ENCODE measurements around the gene RAB11FIP5. TPM values are rescaled to one million over a fixed set of nuclear protein-coding genes. Genes with fewer than 3 reads are reported as not detected.

Gene RAB11FIP5
- total and polyA plus RNA-seq, 4 experiments from 2014 or later = 6.4 to 12.8 (median 11.2) TPM

- Histone ChIP-seq H3K9me3 (ENCODE audit: control insufficient read depth in 1 of 2, low read length in 2 of 2) (no peaks in the 10 kb centered on the region), H3K4me3 (ENCODE audit: low read length in 2 of 2) (no peak overlapping the region), H3K27me3 (ENCODE audit: insufficient read depth, low read length) (no peaks in the 10 kb centered on the region), H3K4me1 (ENCODE audit: insufficient read depth, low read length) (no peaks in the 10 kb centered on the region), H3K36me3 (ENCODE audit: insufficient read depth, low read length) (no peaks in the 10 kb centered on the region), H3K27ac (ENCODE audit: low read depth, low read length) (no peak overlapping the region)
- H3K4me3 Mint-ChIP-seq = no peak overlapping the region
- no peaks in the 10 kb centered on the region for H3K27me3 Mint-ChIP-seq
- no peaks in the 10 kb centered on the region for H3K4me1 Mint-ChIP-seq
- POLR2A ChIA-PET (ENCODE audit: partially characterized antibody) = no interaction called here
- intact Hi-C loops (cut with micrococcal nuclease) = no loop called here
- DNase-seq = no peak
- peaks cover 0 to 16% (median 8%) of the 10 kb centered on the region in 8 donors for H3K9me3 Mint-ChIP-seq
- CTCF ChIA-PET (ENCODE audit: partially characterized antibody) = no interaction called here
- peak overlapping the region in 1 of 7 donors; percentile 17 for H3K27ac Mint-ChIP-seq
- peaks cover 17 to 32% of the 10 kb centered on the region in 2 donors for H3K36me3 Mint-ChIP-seq
These were observed 59.2 kb downstream of the RAB11FIP5 start for GRCh38 chr2:73053316-73054114.

GRCh38 chr2:73050121-73050545, 62.6 kb downstream of the RAB11FIP5 start:
- H3K27me3 Mint-ChIP-seq = no peaks in the 10 kb centered on the region
- Histone ChIP-seq H3K36me3 (ENCODE audit: insufficient read depth, low read length) (no peaks in the 10 kb centered on the region), H3K27me3 (ENCODE audit: insufficient read depth, low read length) (no peaks in the 10 kb centered on the region), H3K27ac (ENCODE audit: low read depth, low read length) (no peak overlapping the region), H3K4me3 (ENCODE audit: low read length in 2 of 2) (no peak overlapping the region), H3K9me3 (ENCODE audit: control insufficient read depth in 1 of 2, low read length in 2 of 2) (no peaks in the 10 kb centered on the region), H3K4me1 (ENCODE audit: insufficient read depth, low read length) (no peaks in the 10 kb centered on the region)
- DNase-seq = no peak
- no peaks in the 10 kb centered on the region for H3K4me1 Mint-ChIP-seq
- H3K4me3 Mint-ChIP-seq = no peak overlapping the region
- POLR2A ChIA-PET (ENCODE audit: partially characterized antibody) = no interaction called here
- H3K36me3 Mint-ChIP-seq = peaks cover 3 to 11% of the 10 kb centered on the region in 2 donors
- H3K9me3 Mint-ChIP-seq = peaks cover 0 to 5% (median 0%) of the 10 kb centered on the region in 8 donors
- CTCF ChIA-PET (ENCODE audit: partially characterized antibody) = no interaction called here
- H3K27ac Mint-ChIP-seq = no peak overlapping the region
- intact Hi-C loops (cut with micrococcal nuclease) = no loop called here

- Histone ChIP-seq H3K27ac (ENCODE audit: low read depth, low read length) (no peak overlapping the region), H3K9me3 (ENCODE audit: control insufficient read depth in 1 of 2, low read length in 2 of 2) (no peaks in the 10 kb centered on the region), H3K36me3 (ENCODE audit: insufficient read depth, low read length) (no peaks in the 10 kb centered on the region), H3K27me3 (ENCODE audit: insufficient read depth, low read length) (no peaks in the 10 kb centered on the region), H3K4me1 (ENCODE audit: insufficient read depth, low read length) (no peaks in the 10 kb centered on the region), H3K4me3 (ENCODE audit: low read length in 2 of 2) (no peak overlapping the region)
- no peak for DNase-seq
- intact Hi-C loops (cut with micrococcal nuclease) = no loop called here
- ChIA-PET CTCF (ENCODE audit: partially characterized antibody) (no interaction called here), POLR2A (ENCODE audit: partially characterized antibody) (no interaction called here)
- H3K9me3 Mint-ChIP-seq = no peaks in the 10 kb centered on the region
- no peaks in the 10 kb centered on the region for H3K36me3 Mint-ChIP-seq
- no peaks in the 10 kb centered on the region for H3K4me1 Mint-ChIP-seq
- no peak overlapping the region for H3K27ac Mint-ChIP-seq
- H3K4me3 Mint-ChIP-seq = no peak overlapping the region
- H3K27me3 Mint-ChIP-seq = no peaks in the 10 kb centered on the region
These were observed 68.6 kb downstream of the RAB11FIP5 start for GRCh38 chr2:73043929-73044832.

- POLR2A ChIA-PET (ENCODE audit: partially characterized antibody) = no interaction called here
- Histone ChIP-seq H3K4me3 (ENCODE audit: low read length in 2 of 2) (no peak overlapping the region), H3K36me3 (ENCODE audit: insufficient read depth, low read length) (no peaks in the 10 kb centered on the region), H3K4me1 (ENCODE audit: insufficient read depth, low read length) (no peaks in the 10 kb centered on the region), H3K27ac (ENCODE audit: low read depth, low read length) (no peak overlapping the region), H3K9me3 (ENCODE audit: control insufficient read depth in 1 of 2, low read length in 2 of 2) (no peaks in the 10 kb centered on the region), H3K27me3 (ENCODE audit: insufficient read depth, low read length) (no peaks in the 10 kb centered on the region)
- Mint-ChIP-seq H3K4me3 (no peak overlapping the region), H3K27me3 (no peaks in the 10 kb centered on the region), H3K9me3 (no peaks in the 10 kb centered on the region), H3K36me3 (no peaks in the 10 kb centered on the region), H3K4me1 (no peaks in the 10 kb centered on the region), H3K27ac (no peak overlapping the region)
- intact Hi-C loops (cut with micrococcal nuclease) = no loop called here
- DNase-seq = no peak
- CTCF ChIA-PET (ENCODE audit: partially characterized antibody) = no interaction called here
These were observed 69.5 kb downstream of the RAB11FIP5 start for GRCh38 chr2:73043276-73043675.

GRCh38 chr2:73037947-73038585, 74.7 kb downstream of the RAB11FIP5 start:
- ChIA-PET CTCF (ENCODE audit: partially characterized antibody) (interaction anchor here (1.3 kb wide), 1 partner anchor 41 kb away, joined by 3 read pairs; no protein-coding TSS in a partner anchor), POLR2A (ENCODE audit: partially characterized antibody) (no interaction called here)
- Mint-ChIP-seq H3K27ac (no peak overlapping the region), H3K4me1 (no peaks in the 10 kb centered on the region), H3K9me3 (no peaks in the 10 kb centered on the region), H3K4me3 (no peak overlapping the region), H3K36me3 (no peaks in the 10 kb centered on the region), H3K27me3 (no peaks in the 10 kb centered on the region)
- Histone ChIP-seq H3K4me1 (ENCODE audit: insufficient read depth, low read length) (no peaks in the 10 kb centered on the region), H3K27ac (ENCODE audit: low read depth, low read length) (no peak overlapping the region), H3K27me3 (ENCODE audit: insufficient read depth, low read length) (no peaks in the 10 kb centered on the region), H3K4me3 (ENCODE audit: low read length in 2 of 2) (no peak overlapping the region), H3K9me3 (ENCODE audit: control insufficient read depth in 1 of 2, low read length in 2 of 2) (no peaks in the 10 kb centered on the region), H3K36me3 (ENCODE audit: insufficient read depth, low read length) (no peaks in the 10 kb centered on the region)
- intact Hi-C loops (cut with micrococcal nuclease) = no loop called here
- no peak for DNase-seq

- DNase-seq = no peak
- H3K4me1 ChIP-seq (ENCODE audit: insufficient read depth, low read length) = no peaks in the 10 kb centered on the region
- no peaks in the 10 kb centered on the region for H3K36me3 Mint-ChIP-seq
- no peaks in the 10 kb centered on the region for H3K4me1 Mint-ChIP-seq
- no peak overlapping the region for H3K27ac ChIP-seq (ENCODE audit: low read depth, low read length)
- H3K4me3 ChIP-seq (ENCODE audit: low read length in 2 of 2) = no peak overlapping the region
- intact Hi-C loops (cut with micrococcal nuclease) = no loop called here
- no peaks in the 10 kb centered on the region for H3K36me3 ChIP-seq (ENCODE audit: insufficient read depth, low read length)
- ChIA-PET POLR2A (ENCODE audit: partially characterized antibody) (no interaction called here), CTCF (ENCODE audit: partially characterized antibody) (no interaction called here)
- no peaks in the 10 kb centered on the region for H3K9me3 ChIP-seq (ENCODE audit: control insufficient read depth in 1 of 2, low read length in 2 of 2)
- no peaks in the 10 kb centered on the region for H3K27me3 ChIP-seq (ENCODE audit: insufficient read depth, low read length)
- H3K27ac Mint-ChIP-seq = no peak overlapping the region
- H3K4me3 Mint-ChIP-seq = no peak overlapping the region
- H3K9me3 Mint-ChIP-seq = no peaks in the 10 kb centered on the region
- H3K27me3 Mint-ChIP-seq = no peaks in the 10 kb centered on the region
These were observed 76.0 kb downstream of the RAB11FIP5 start for GRCh38 chr2:73036766-73037165.

Data from CD4-positive, alpha-beta memory T cell (primary cell).